Natural killer cell (primary cell): ENCODE results near the gene KIAA1328. TPM values are rescaled to one million over a fixed set of nuclear protein-coding genes. Genes with fewer than 3 reads are reported as not detected.

Source experiments
- ATAC-seq, 3 donors: fragments of 150-1000 bp in 2 of 3; fragments of 200-7000 bp in 1 of 3; cut with Tn5 transposase; 1 replicate in 1 of 3; 2 replicates in 2 of 3; pipeline ENCODE4 v1.10.0; 2021; ENCODE audit warnings: mild to moderate bottlenecking in 2 of 3, moderate library complexity in 2 of 3
- DNase-seq, 2 donors: peaks; one replicate each; pipeline versions ENCODE4 v3.0.0 to v3.0.0-alpha.2; 2013 to 2021; ENCODE audit warnings: mixed read lengths in 1 of 2
- H3K27ac ChIP-seq: one replicate; pipeline ENCODE4 v1.5.1; 2013; ENCODE audit warnings: mild to moderate bottlenecking, low read length
- H3K27me3 ChIP-seq: one replicate; pipeline ENCODE4 v1.6.1; 2013; ENCODE audit warnings: low read length; ENCODE audit not compliant: control insufficient read depth, insufficient read depth
- H3K36me3 ChIP-seq: one replicate; pipeline ENCODE4 v1.6.1; 2013; ENCODE audit warnings: low read length; ENCODE audit not compliant: control insufficient read depth, insufficient read depth
- H3K4me1 ChIP-seq: one replicate; pipeline ENCODE4 v1.6.1; 2013; ENCODE audit warnings: low read length; ENCODE audit not compliant: control insufficient read depth, insufficient read depth
- H3K4me3 ChIP-seq: one replicate; pipeline ENCODE4 v1.5.1; 2013; ENCODE audit warnings: low read length
- H3K9me3 ChIP-seq: one replicate; pipeline ENCODE4 v1.6.1; 2013; ENCODE audit warnings: low read length; ENCODE audit not compliant: control insufficient read depth, insufficient read depth
- H3K27ac Mint-ChIP-seq, 2 donors: one replicate each; pipeline ENCODE4 v1.8.0; 2022; ENCODE audit warnings: mild to moderate bottlenecking in 2 of 2, mixed read lengths in 2 of 2, moderate library complexity in 1 of 2
- H3K27me3 Mint-ChIP-seq, 2 donors: one replicate each; pipeline ENCODE4 v1.8.0; 2022; ENCODE audit warnings: low read depth in 2 of 2, mixed read lengths in 2 of 2
- H3K36me3 Mint-ChIP-seq: one replicate; pipeline ENCODE4 v1.8.0; 2022; ENCODE audit warnings: mixed read lengths
- H3K4me1 Mint-ChIP-seq, 2 donors: one replicate each; pipeline ENCODE4 v1.8.0; 2022; ENCODE audit warnings: mixed read lengths in 2 of 2
- H3K4me3 Mint-ChIP-seq: one replicate; pipeline ENCODE4 v1.8.0; 2022; ENCODE audit warnings: mild to moderate bottlenecking, moderate library complexity, mixed read lengths
- H3K9me3 Mint-ChIP-seq, 2 donors: one replicate each; pipeline ENCODE4 v1.8.0; 2022; ENCODE audit warnings: mixed read lengths in 2 of 2
- WGBS: methylation state at CpG from one replicate; pipeline ENCODE4 v1.1.7; 2013; ENCODE audit warnings: missing lambda C conversion rate; ENCODE audit not compliant: insufficient coverage; 5-methylcytosine and 5-hydroxymethylcytosine counted together
- intact Hi-C: fragments of 100-400 bp; cut with micrococcal nuclease; formaldehyde crosslinking; loops from one replicate; pipeline ENCODE4 v1.14.2; 2022
- total RNA-seq, 4 donors: library from RNA; stranded (reverse); fragments of 120-200 nt in 1 of 4; gene quantifications; one replicate each; pipeline versions ENCODE4 v1.2.3 to v1.2.4, GENCODE V29; 2013 to 2022
- TF ChIP-seq, protein P1 (sequence below): fragments of 200-600 bp; IDR thresholded peaks from one replicate; pipeline ENCODE4 v1.8.0; 2022; ENCODE audit warnings: antibody characterized with exemption

The KIAA1328 gene
- total RNA-seq, 3 donors from 2014 or later (not counting 1 experiment from before 2014, with no cell fraction given) = 12.3 to 14.3 (median 13.2) TPM

DNA sequence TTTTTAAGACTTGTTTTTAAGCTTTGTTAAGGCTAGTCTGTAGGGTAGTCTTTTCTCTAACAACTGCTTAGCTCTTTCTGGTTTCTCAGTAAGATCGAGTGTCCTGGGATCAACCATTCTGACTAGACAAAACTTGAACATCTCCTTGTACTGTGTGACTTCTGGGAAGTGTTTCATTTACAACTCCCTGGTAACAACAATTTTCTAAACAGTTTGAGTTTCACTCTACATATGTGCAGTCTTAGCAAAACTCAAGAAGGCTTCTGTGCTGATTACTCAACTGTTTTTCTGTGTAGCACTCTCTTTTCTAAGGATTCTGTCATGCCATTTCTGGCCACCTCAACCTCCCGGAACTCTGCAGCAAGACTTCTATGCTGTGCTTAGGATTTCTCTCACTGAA is 204.5 kb downstream of the KIAA1328 start:
- no peak overlapping the region for H3K27ac Mint-ChIP-seq
- intact Hi-C loops = no loop called here
- whole genome bisulfite sequencing = 92% methylated on average over 2 of the region's 2 CpGs
- Histone ChIP-seq H3K4me3 (no peak overlapping the region), H3K27ac (no peak overlapping the region), H3K9me3 (peaks cover 13% of the 10 kb centered on the region), H3K36me3 (no peaks in the 10 kb centered on the region), H3K4me1 (no peaks in the 10 kb centered on the region), H3K27me3 (no peaks in the 10 kb centered on the region)
- ATAC-seq (no peak), DNase-seq (no peak)
- H3K27me3 Mint-ChIP-seq = no peaks in the 10 kb centered on the region
- no peak overlapping the region for H3K4me3 Mint-ChIP-seq
- peaks cover 38% of the 10 kb centered on the region for H3K36me3 Mint-ChIP-seq
- H3K4me1 Mint-ChIP-seq = no peaks in the 10 kb centered on the region
- H3K9me3 Mint-ChIP-seq = peaks cover 14 to 19% of the 10 kb centered on the region in 2 donors
- TF ChIP-seq, protein P1, sequence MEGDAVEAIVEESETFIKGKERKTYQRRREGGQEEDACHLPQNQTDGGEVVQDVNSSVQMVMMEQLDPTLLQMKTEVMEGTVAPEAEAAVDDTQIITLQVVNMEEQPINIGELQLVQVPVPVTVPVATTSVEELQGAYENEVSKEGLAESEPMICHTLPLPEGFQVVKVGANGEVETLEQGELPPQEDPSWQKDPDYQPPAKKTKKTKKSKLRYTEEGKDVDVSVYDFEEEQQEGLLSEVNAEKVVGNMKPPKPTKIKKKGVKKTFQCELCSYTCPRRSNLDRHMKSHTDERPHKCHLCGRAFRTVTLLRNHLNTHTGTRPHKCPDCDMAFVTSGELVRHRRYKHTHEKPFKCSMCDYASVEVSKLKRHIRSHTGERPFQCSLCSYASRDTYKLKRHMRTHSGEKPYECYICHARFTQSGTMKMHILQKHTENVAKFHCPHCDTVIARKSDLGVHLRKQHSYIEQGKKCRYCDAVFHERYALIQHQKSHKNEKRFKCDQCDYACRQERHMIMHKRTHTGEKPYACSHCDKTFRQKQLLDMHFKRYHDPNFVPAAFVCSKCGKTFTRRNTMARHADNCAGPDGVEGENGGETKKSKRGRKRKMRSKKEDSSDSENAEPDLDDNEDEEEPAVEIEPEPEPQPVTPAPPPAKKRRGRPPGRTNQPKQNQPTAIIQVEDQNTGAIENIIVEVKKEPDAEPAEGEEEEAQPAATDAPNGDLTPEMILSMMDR = no peak

DNA sequence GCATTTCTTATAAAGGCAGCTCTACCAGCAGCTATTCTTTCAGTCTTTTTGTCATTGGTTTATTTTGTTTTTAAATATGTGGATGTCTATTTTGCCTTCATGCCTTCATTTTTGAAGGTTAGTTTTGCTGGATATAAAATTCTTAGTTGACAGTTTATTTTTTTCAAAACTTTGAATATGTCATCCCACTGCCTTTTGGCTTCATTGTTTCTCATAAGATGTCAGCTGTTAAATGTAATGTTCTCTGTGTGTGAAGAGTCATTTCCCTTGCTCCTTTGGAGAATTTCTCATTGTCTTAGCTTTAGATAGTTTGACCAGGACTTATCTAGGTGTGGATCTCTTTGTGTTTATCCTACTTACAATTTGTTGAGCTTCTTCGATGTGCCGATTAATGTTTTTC is 213.5 kb downstream of the KIAA1328 start:
- H3K27ac ChIP-seq = no peak overlapping the region
- no peaks in the 10 kb centered on the region for H3K27me3 ChIP-seq
- H3K9me3 ChIP-seq = peaks cover 14% of the 10 kb centered on the region
- H3K4me3 ChIP-seq = no peak overlapping the region
- no peaks in the 10 kb centered on the region for H3K4me1 ChIP-seq
- DNase-seq (no peak), ATAC-seq (no peak)
- Mint-ChIP-seq H3K4me3 (no peak overlapping the region), H3K4me1 (no peaks in the 10 kb centered on the region), H3K9me3 (peaks cover 18 to 36% of the 10 kb centered on the region in 2 donors), H3K27me3 (no peaks in the 10 kb centered on the region), H3K36me3 (peaks cover 29% of the 10 kb centered on the region), H3K27ac (no peak overlapping the region)
- 100% methylated on average over 2 of the region's 2 CpGs for WGBS
- TF ChIP-seq, protein P1 = no peak
- intact Hi-C loops = no loop called here
- no peaks in the 10 kb centered on the region for H3K36me3 ChIP-seq

DNA sequence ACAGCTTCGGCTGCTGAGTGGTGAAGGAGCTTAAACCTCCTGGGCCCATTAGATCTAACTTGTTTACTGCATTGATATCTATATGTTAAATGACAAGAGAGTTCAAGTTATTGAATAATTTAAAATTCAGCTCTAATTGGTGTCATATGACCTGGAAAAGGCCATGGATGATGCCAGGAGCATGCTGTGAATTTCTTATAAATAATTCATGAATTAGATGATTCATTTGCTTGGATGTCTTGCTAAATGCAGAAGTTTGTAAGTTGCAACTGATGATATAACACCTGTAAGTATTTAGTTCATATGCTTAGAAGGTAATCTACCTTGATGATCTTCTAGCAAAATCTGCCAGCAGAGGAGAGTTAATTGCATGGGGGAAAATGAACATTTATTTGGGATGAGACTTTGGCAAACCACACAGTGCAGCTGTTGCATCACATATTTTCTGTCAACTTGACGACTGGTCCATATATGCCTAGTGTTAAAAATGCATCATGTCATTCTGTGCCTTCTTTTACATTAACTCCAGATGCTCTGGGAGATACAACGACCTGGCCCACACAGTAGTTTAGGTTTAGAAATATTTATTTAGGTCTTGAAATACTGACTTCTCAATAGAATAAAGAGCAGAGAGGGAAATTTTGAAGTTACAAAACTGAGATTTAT is 226.3 kb downstream of the KIAA1328 start:
- no peak for ATAC-seq
- peaks cover 12% of the 10 kb centered on the region for H3K36me3 Mint-ChIP-seq
- intact Hi-C loops = no loop called here
- no peaks in the 10 kb centered on the region for H3K27me3 Mint-ChIP-seq
- peaks cover 10 to 28% of the 10 kb centered on the region in 2 donors for H3K9me3 Mint-ChIP-seq
- Histone ChIP-seq H3K27me3 (no peaks in the 10 kb centered on the region), H3K9me3 (no peaks in the 10 kb centered on the region), H3K4me3 (no peak overlapping the region), H3K36me3 (no peaks in the 10 kb centered on the region), H3K27ac (no peak overlapping the region), H3K4me1 (no peaks in the 10 kb centered on the region)
- 91% methylated on average over 1 of the region's 3 CpGs for WGBS
- H3K4me1 Mint-ChIP-seq = no peaks in the 10 kb centered on the region
- H3K4me3 Mint-ChIP-seq = no peak overlapping the region
- TF ChIP-seq, protein P1 = no peak
- no peak overlapping the region for H3K27ac Mint-ChIP-seq
- DNase-seq = no peak

DNA sequence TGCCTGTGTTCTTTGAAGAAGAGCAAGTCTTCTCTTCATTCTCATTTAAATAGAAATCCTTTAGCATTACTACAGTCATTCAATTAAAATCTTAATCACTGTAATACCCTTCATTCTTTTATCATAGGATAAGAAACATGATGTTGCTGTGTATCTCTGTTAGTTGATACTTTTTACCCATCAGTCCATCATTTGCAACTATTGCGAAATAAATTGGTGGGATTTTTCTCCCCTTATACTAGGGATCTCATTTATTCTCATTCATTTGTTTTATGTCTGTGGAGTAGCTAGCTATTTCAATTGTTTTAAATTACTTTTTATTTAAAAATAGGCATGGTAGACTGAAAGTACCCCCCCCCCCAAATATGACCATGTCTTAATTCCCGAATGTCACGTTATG is 235.3 kb downstream of the KIAA1328 start:
- Histone ChIP-seq H3K4me1 (no peaks in the 10 kb centered on the region), H3K4me3 (no peak overlapping the region), H3K27me3 (no peaks in the 10 kb centered on the region), H3K36me3 (no peaks in the 10 kb centered on the region), H3K9me3 (no peaks in the 10 kb centered on the region), H3K27ac (no peak overlapping the region)
- 83% methylated on average over 1 of the region's 3 CpGs for WGBS
- intact Hi-C loops = no loop called here
- TF ChIP-seq, protein P1 = no peak
- Mint-ChIP-seq H3K36me3 (no peaks in the 10 kb centered on the region), H3K9me3 (peaks cover 3 to 9% of the 10 kb centered on the region in 2 donors), H3K4me1 (no peaks in the 10 kb centered on the region), H3K27ac (no peak overlapping the region), H3K4me3 (no peak overlapping the region), H3K27me3 (no peaks in the 10 kb centered on the region)
- ATAC-seq (no peak), DNase-seq (no peak)
